K562 (cell line): ENCODE measurements around the gene PLCB3. TPM values are rescaled to one million over a fixed set of nuclear protein-coding genes. Genes with fewer than 3 reads are reported as not detected.
A peak's percentile ranks its signal among the peaks of the same experiment; 100 is the strongest.

Experiments
- ADNP ChIP-seq: fragments of 200-800 bp; sonication (Bioruptor generic); IDR thresholded peaks from 2 replicates; pipeline ENCODE4 v1.6.1; 2016; ENCODE audit warnings: missing genetic modification characterization, missing compliant biosample characterization
- AFF1 ChIP-seq, 2 experiments: fragments of 450-650 bp; IDR thresholded peaks; 2 replicates each; pipeline ENCODE4 v1.6.1; 2018; ENCODE audit warnings: mild to moderate bottlenecking in 2 of 2, low read depth in 1 of 2; ENCODE audit not compliant: partially characterized antibody in 2 of 2
- BRD9 ChIP-seq: fragments of 450-650 bp; IDR thresholded peaks from 2 replicates; pipeline ENCODE4 v1.6.1; 2018; ENCODE audit warnings: low read depth; ENCODE audit not compliant: partially characterized antibody
- ELF4 ChIP-seq: fragments of 450-650 bp; formaldehyde crosslinking; IDR thresholded peaks from 2 replicates; pipeline ENCODE4 v1.4.0; 2022; ENCODE audit warnings: missing genetic modification characterization
- EP400 ChIP-seq: fragments of 450-650 bp; IDR thresholded peaks from 2 replicates; pipeline ENCODE4 v1.6.1; 2017; ENCODE audit warnings: antibody characterized with exemption, mild to moderate bottlenecking, moderate library complexity
- FOXP4 ChIP-seq: sonication (generic); formaldehyde crosslinking; IDR thresholded peaks from 2 replicates; pipeline ENCODE4 v1.8.0; 2022; ENCODE audit warnings: mild to moderate bottlenecking, missing genetic modification reagents, borderline replicate concordance
- GABPB1 ChIP-seq: sonication (generic); formaldehyde crosslinking; IDR thresholded peaks from 2 replicates; pipeline ENCODE4 v1.8.0; 2022; ENCODE audit warnings: mild to moderate bottlenecking, missing genetic modification reagents
- GATAD2B ChIP-seq: fragments of 450-650 bp; IDR thresholded peaks from 2 replicates; pipeline ENCODE4 v1.6.1; 2017; ENCODE audit warnings: mild to moderate bottlenecking, borderline replicate concordance
- GTF2F1 ChIP-seq: IDR thresholded peaks from 2 replicates; pipeline ENCODE4 v1.6.1; 2011; ENCODE audit warnings: low read depth, low read length, improper control_type of control experiment
- LARP7 ChIP-seq: fragments of 450-650 bp; IDR thresholded peaks from 2 replicates; pipeline ENCODE4 v1.6.1; 2016
- LEF1 ChIP-seq: fragments of 450-650 bp; IDR thresholded peaks from 2 replicates; pipeline ENCODE4 v1.6.1; 2016; ENCODE audit warnings: mild to moderate bottlenecking
- MTA3 ChIP-seq: fragments of 450-650 bp; formaldehyde crosslinking; IDR thresholded peaks from 2 replicates; pipeline ENCODE4 v1.6.1; 2017; ENCODE audit warnings: mild to moderate bottlenecking, borderline replicate concordance
- MXD1 ChIP-seq: fragments of 250-450 bp; sonication (Bioruptor Pico); IDR thresholded peaks from 2 replicates; pipeline ENCODE4 v1.8.0; 2021; ENCODE audit warnings: borderline replicate concordance, mild to moderate bottlenecking, moderate library complexity; ENCODE audit not compliant: poor library complexity, severe bottlenecking
- NRF1 ChIP-seq, 2 experiments: fragments of 450-650 bp; IDR thresholded peaks in 1 of 2; conservative IDR thresholded peaks in 1 of 2; 2 replicates each; pipeline ENCODE4 v1.6.1; 2014; ENCODE audit warnings: mild to moderate bottlenecking in 2 of 2
- PHB2 ChIP-seq: fragments of 450-650 bp; IDR thresholded peaks from 2 replicates; pipeline ENCODE4 v1.6.1; 2017; ENCODE audit warnings: low read depth
- RBM39 ChIP-seq: fragments of 200-400 bp; formaldehyde crosslinking; optimal IDR thresholded peaks from 2 replicates; pipeline ENCODE3; 2018; ENCODE audit warnings: low read depth, low read length
- TGIF2 ChIP-seq: sonication (generic); formaldehyde crosslinking; IDR thresholded peaks from 2 replicates; pipeline ENCODE4 v1.8.1; 2022; ENCODE audit warnings: mild to moderate bottlenecking, missing genetic modification reagents, moderate library complexity
- TRIM25 ChIP-seq: fragments of 450-650 bp; IDR thresholded peaks from 2 replicates; pipeline ENCODE4 v1.7.0; 2016; ENCODE audit warnings: borderline replicate concordance
- ZC3H4 ChIP-seq: sonication (generic); formaldehyde crosslinking; IDR thresholded peaks from 2 replicates; pipeline ENCODE4 v1.9.0; 2021; ENCODE audit warnings: missing genetic modification reagents, borderline replicate concordance
- ZNF583 ChIP-seq: fragments of 250-450 bp; sonication (Bioruptor Pico); IDR thresholded peaks from 2 replicates; pipeline ENCODE4 v1.4.0; 2020
- ZNF830 ChIP-seq: fragments of 250-450 bp; sonication (Bioruptor Pico); IDR thresholded peaks from 2 replicates; pipeline ENCODE4 v1.5.0; 2021; ENCODE audit warnings: mild to moderate bottlenecking
- polyA plus RNA-seq, 8 experiments: library from polyadenylated mRNA; depleted of rRNA in 4 of 8; stranded (reverse) in 5 of 8; unstranded in 3 of 8; fragments of >200 nt; fragmentation: Nextera tagmentation in 2 of 8; fragmentation: Illumina TruSeq in 1 of 8; extraction: Ambion mirVana in 2 of 8; extraction: Trizol in 1 of 8; gene quantifications; 2 replicates each; pipeline versions ENCODE4 v1.2.1 to v1.2.3, GENCODE V29; 2011 to 2014; ENCODE audit warnings: inconsistent platforms in 1 of 8, missing spikeins in 1 of 8
- total RNA-seq, 7 experiments: library from RNA; depleted of rRNA in 6 of 7; stranded (reverse); fragments of >200 nt in 6 of 7; fragmentation: Illumina TruSeq in 2 of 7; extraction: Trizol in 2 of 7; gene quantifications; 2 replicates each; pipeline versions ENCODE4 v1.2.1 to v1.2.3, GENCODE V29; 2011 to 2021; ENCODE audit warnings: low replicate concordance in 1 of 7

PLCB3 gene
- total and polyA plus RNA-seq, 9 of the 15 experiments (the other 6 are each of a cell fraction or from before 2014, with no cell fraction given) = 0.31 to 44.8 (median 14.6) TPM

GRCh38 chr11:64226507-64227051, 24.8 kb upstream of the PLCB3 start (continued):
- TF ChIP-seq TGIF2 (CRISPR knock-in tag) = no peak
- TF ChIP-seq GATAD2B = peak; percentile 57; the same call in 1 of the 2 replicates
- TF ChIP-seq MTA3 = 0 out of 2 replicates have a peak, but pooled peaks have one; percentile 14
- TF ChIP-seq FOXP4 (CRISPR knock-in tag) = 0 out of 2 replicates have a peak, but pooled peaks have one; percentile 16
- TF ChIP-seq LEF1 = no peak
- no peak for TF ChIP-seq MXD1 (CRISPR knock-in tag)
- TF ChIP-seq ZC3H4 (CRISPR knock-in tag) = no peak
- TF ChIP-seq GTF2F1 = no peak
- no peak for TF ChIP-seq BRD9
- TF ChIP-seq ZNF583 (CRISPR knock-in tag) = 0 out of 2 replicates have a peak, but pooled peaks have one; percentile 20
- TF ChIP-seq ELF4 = peak; percentile 27; the same call in 1 of the 2 replicates
- TF ChIP-seq LARP7 = no peak
- TF ChIP-seq EP400 = 0 out of 2 replicates have a peak, but pooled peaks have one; percentile 27
- TF ChIP-seq GABPB1 (CRISPR knock-in tag) = no peak
- TF ChIP-seq NRF1 (conservative IDR thresholded peaks at IDR 0.05 in 1 of 2, IDR thresholded peaks at IDR 0.05 in 1 of 2) = peak; percentile 57 to 58; a peak in 3 of 4 replicates
- peak; percentile 40; the same call in 1 of the 2 replicates for TF ChIP-seq ZNF830 (CRISPR knock-in tag)
- no peak for TF ChIP-seq ADNP (tag)
- peak; percentile 14; the same call in 1 of the 2 replicates for TF ChIP-seq PHB2
- TF ChIP-seq TRIM25 = no peak
- no peak for TF ChIP-seq AFF1 (IDR thresholded peaks at IDR 0.05; ENCODE audit: low read depth in 1 of 2, partially characterized antibody in 2 of 2)
- TF ChIP-seq RBM39 = no peak
